HG03097 (cell line): ENCODE data around the gene STX11.

Experiments used
- ATAC-seq: cut with Tn5 transposase; IDR thresholded peaks from one replicate; pipeline ENCODE4 v1.9.1; 2021; ENCODE audit not compliant: unreplicated experiment, low FRiP score

The STX11 gene

DNA sequence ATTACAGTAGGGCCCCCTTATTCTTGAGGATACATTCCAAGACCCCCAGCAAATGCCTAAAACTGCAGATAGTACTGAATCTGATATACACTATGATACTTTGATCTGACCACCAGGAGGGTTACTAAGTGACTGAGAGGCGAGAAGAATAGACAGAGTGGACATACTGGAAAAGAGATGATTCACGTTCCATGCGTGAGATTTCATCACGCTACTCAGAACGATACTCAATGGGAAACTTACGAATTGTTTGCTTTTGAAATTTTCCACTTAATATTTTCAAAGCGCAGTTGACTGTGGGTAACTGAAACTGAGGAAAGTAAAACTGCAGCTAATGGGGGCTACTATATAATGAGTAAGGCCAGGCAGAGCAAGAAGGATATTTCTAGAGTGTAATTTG, 60.8 kb downstream of the STX11 start:
- no peak for ATAC-seq

DNA sequence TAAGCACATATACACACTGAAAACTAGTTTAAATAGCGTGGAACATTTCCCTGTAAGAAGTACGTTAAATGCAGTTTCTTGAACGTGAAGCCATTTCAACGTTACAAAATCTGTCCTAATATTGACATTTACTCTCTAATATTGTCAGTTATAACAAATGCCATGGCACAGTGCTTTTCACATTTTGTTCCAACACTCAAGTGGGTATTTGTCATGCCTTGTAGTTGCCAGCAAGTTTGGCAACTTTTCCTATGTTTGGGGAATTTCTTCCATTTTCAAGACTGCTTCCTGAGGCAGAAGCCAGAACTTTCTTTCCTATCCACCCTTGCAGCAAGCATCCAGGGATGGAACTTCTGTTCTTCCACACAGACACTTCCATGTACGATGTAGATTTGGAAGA, 63.0 kb downstream of the STX11 start:
- no peak for ATAC-seq

DNA sequence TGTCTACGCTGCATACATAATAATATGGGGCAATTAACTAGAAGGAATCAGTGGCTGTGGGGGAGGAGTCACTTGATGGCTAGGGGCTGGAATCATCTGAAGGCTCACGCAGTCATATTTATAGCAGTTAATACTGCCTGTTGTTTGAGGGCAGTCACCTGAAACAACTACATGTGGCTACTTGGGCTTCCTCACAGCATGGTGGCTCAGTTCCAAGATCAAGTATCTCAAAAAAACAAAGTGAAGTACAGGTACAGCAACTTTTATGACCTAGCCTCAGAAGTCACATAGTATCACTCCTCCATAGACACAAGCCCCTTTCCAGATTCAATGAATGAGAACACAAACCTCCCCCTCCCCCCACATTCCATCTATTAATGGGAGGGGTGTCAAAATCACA, 63.7 kb downstream of the STX11 start:
- ATAC-seq = no peak

DNA sequence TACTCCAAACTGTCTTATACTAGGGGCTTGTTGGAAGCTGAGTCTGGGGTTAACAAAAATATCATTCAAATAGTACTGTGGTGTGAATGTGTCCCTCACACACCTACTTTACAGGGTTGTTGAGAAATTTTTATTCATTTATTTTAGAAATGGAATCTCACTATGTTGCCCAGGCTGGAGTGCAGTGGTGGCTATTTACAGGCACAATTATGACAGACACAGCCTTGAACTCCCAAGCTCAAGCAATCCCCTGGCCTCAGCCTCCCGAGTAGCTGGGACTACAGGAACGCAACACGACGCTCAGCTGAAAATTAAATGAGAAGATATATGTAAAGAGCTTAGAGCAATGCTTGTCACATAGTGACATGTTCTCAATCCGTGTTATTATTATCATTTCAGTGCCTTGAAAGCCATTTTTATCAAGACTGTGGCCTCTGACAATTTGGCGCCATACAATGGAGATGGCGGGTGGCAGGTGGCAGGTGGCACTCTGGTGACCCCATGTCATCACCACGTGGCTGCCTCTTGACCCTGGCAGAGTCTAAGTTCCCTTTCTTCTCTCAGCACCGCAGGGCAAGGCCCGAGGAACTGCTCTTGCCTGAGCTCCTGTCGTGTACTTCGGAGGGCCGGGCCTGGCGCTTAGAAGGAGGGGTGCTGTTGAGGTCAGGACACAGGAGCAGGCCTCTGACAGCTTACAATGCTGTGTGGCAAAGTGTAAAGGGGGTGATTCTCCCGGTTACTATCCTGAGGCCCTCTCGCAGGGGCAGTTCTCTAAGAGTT, 64.5 kb downstream of the STX11 start:
- ATAC-seq = no peak

DNA sequence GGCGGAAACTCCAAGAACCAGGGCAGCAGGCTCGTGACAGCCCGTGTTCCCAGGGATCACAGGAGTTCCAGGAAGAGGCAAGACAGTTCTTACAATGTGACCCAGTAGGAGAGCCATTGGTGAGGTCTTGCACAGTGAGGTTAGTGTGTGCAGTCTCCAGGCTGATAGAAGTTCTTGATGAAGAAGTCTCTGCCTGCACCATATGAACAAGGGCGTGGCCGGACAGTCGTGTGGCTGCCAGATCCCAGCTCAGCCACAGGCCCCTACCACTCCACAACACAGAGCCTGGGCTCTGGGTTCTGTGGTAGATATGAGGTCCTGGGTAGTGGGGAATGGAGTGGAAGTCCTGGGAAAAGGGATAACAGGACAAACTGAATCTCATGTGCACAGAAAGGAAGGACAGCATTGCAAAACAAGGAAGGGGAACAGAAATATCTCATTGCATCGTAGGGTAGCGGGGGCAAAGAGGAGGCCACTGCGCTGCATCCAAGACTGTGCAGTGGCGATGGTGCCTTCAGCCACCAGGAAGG, 65.2 kb downstream of the STX11 start:
- no peak for ATAC-seq

DNA sequence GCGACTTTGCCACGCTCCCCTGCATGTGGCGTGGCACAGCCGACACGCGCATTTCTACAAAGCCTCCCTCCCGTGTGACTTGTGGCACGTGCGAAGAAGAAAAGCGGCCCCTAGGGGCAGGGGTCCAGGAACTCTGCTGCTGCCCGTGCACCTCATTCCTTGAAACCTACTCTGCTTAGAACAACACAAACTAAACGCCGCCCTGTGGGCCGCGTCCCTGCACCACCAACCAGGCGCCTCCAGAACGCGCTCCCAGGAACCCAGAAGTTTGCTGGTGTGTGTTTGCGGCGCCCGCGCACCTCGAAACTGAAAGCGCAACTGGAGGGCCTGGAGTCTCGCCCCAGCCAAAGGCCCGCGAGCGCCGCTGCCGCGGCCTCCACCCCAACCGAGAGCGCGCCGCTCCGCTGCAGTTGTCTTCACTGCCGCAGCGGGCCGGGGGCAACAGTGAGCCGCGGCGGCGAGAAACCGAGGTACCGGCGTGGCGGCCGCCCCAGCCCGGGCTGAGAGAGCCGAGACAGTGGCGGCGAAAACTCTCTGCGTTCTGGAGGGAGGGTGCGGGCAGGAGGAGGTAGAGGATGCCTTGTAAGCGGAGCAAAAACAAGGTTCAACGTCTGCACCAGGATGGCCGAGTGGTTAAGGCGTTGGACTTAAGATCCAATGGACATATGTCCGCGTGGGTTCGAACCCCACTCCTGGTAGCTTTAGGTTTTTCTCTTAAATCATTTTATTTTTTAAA, 65.8 kb downstream of the STX11 start:
- peak; percentile 92 for ATAC-seq

DNA sequence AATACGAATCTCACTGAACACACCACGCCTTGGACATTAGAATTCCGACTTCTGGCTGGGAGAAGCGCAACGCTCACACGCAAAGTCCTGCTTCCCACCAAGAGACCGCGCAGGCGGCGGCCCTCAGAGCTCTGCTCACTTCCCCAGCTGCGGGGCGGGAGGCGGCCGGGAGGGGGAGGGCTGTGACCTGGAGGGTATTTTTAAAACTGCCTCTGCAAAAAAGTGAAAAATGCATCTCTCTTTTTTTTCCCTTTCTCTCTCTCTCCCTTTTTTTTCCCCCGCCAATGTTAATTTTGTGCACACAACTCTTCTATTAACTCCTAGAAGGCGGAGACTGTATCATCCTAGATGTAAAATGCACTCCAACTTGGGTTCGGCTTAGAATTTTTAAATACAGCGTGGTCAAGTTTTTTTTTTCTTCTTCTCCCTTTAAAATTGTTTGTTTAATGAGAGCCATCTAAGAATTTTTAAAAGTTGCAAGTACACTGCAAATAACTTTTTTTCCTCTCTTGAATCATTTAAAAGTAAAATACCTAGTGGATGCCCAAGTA, 66.4 kb downstream of the STX11 start:
- ATAC-seq = peak; percentile 29

DNA sequence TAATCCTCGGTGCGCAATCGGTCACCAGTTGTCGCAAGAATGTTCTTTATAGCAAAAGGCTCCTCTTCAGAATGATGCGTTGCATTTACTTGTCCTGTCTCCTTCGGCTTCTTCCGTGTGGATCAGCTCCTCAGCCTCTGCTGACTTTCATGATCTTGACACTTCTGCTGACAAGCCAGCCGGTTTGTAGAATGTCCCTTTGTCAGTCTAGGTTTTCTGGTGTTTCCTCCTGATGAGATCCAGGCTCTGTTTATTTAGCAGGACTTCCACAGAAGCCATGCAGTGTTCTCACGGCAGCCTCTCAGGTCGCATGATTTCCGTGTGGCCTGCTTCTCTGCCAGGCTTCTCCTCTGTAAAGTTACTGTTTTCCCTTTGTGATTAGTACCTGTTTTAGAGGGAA, 66.9 kb downstream of the STX11 start:
- ATAC-seq = no peak

DNA sequence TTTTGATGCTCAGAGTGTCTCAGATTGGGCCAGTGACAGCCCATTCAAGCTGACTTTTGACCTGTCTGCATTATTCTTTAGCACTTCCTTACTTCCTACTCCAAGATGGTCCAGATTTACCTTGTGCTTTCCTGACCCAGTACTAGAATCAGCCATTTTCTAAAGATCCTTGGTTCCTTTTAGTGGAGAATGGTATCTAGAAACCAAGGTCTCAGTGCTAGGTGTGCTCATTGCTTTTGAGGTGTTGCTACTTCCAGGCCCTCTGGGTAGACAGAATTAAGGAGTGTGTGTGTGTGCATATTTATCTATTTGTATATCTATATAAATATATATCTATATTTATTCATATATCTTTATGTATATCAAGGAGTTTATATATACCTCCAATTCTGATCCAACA, 67.5 kb downstream of the STX11 start:
- no peak for ATAC-seq

DNA sequence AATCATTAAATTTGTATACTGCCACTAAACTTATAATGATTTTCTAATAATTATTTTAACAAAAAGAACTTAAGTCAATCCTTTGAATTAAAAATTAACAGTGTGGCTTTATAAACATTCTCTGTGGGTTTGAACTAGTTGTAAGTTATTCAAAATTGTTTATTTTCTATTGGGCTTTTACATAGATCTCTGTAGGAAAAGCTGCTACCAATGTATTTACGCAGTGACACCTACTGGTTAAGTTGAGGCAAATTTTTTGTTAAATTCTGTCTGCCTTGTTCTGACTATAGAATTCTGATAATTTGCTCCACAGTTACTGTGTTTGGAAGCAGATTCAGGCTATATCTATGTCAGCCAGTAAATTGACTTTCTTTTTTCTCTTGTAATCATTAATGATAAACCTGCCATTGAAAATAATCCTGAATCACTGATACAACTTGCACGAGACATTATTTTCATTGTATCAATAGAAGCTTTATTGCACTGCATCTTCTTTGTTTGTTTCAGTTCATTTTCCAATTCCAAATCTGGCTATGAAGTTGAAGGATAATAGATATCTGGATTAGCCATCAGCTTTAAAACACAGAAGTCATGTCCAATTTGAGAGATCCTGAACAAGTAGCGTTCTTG, 68.9 kb downstream of the STX11 start:
- ATAC-seq = no peak

DNA sequence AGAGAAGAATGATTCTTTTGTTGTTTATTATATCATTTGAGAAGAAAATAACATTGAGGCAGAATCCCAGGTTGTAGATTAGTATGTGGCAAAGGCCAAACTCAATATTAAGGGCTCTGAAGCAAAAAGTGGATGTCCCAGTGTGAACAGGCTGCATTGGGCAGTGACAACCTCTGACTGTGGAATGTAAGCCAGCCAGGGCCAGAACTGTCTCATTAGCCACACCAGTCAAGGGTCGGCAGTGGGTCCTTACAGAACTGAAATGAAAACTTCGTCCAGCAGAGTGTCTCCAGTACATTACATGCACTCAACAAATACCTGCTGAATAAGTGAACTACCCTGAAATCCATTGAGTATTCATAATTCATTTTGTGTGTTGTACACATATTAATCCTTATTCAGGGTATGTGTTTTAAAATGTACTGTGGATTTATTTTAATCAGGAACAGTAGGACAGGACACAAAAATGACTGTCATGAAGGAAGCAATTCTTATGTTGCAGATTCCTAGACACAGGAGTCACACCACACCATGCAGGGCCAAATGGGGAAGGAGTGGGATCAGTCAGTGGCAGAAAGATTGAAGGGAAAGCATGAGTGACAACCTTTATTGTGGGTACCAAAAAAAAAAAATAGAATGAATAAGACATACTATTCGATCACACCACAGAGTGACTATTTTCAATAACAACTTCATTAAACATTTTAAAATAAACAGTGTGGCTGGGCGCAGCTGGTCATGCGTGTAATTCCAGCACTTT, 69.9 kb downstream of the STX11 start:
- no peak for ATAC-seq

DNA sequence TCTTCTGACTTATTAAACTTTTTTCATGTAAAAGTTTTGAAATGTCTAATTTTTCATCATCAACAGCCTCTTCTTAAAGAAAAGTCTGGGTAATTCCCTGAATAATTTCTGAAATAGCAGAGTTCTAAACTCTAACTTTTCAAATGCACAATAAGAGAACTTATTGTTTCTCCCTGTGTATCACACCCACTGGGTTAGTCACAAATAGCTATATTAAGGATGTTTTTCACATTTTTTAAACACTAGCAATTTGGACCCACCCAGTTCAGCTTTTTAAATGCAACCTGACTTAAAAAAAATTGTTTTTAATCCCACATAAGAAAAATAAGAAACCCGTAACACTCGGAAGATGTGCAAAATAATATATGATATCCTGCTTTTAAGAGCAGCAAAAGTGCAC, 73.4 kb downstream of the STX11 start:
- no peak for ATAC-seq

DNA sequence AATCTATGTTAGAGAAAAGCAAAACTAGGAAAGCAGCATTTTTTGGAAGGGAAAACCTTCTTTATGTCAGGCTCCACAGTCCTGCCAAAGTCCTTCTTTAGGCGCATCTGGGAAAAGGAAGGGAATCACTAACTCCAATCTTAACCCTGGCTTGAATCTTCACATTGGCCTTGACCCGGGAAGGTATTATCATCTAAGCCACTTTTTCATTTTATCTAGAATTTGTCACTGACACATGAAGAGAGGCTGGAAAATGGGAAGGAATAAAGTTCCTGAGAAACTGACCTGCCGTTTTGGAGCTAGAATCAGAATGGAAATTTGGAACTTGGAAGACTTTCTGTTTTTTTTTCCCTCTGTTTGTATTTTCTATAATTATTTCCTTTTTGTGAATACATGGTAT, 81.4 kb downstream of the STX11 start:
- no peak for ATAC-seq

DNA sequence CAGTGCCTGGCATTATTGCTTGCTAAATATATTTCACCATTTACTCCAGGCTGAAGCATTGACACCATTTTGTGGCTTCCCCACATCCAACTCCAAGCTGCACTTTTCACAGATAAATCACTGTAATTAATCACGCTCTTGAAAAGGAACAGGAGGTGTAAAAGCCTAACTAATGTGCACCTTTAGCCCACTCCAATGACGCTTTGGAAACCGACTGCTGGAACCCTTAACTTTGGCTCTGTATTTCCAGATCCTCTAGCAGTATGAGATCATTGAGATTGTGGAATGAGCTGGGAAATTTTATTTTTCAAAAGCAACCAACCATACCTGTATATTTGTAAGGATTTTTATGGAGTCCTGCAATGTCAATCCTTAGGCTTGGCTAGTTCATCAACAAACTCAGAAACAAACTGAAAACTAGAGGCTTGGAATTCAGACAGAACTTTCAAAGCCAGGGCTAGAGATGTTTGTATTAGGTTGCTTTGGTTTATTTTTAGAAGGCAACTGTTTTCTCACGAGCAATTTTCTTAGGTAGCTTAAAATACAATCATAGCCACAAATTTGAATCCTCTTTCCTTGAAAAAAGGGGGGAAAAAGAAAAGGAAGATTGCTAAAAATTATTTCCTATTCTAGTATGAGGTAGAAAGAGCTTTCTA, 82.0 kb downstream of the STX11 start:
- ATAC-seq = no peak

DNA sequence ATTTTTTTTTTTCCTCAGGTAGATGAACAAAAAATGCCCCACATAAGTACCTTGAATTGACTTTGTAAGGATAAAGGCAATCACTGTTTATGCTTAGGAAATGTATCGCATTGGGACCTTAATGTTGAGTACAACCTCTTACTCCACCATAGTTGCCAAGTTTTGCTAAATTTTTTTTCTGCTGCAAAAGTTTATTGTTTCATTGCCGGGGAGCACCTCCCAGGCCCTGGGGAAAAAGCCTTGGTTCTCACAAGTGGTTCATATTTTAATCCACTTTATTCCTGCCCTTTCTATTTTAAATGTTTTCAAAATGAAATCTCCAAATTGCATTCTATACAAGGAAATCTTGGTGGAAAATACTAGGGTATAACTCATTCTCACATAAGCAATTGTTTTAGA, 82.5 kb downstream of the STX11 start:
- no peak for ATAC-seq

DNA sequence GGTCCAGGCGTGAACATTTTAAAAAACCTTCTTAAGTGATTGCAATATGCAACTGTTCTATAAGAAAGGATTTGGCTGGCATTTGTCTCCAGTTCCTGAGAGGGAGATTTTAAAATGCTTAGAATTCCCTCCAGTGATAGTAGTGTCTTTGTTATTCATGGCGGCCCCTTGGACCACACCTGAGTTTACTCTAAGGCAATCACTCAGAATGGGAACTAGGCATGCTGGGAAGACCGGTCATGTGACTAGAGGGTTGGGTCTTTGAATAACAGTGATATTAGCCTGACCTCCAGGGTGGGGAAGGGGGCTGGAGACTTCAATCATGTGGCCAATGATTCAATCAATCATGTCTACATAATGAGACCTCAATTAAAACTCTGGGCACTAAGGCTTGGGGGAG, 84.1 kb downstream of the STX11 start:
- no peak for ATAC-seq

DNA sequence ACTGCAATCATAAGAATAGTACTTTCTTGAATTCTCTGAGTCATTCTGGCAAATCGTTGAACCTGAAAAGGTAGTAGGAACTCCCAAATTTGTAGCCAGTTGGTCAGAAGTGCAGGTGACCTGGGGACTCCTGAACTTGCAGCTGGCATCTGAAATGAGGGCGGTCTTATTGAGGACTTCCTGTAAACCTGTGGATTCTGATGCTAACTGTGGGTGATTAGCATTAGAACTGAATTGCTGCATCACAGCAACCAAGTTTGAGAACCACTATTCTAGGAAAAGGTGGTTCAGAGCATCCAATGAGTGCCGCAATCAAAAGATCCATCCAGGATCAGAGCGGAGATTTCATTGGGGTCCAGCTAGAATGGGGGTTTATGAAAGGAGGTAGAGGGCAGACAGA, 84.6 kb downstream of the STX11 start:
- no peak for ATAC-seq
